ENCODE measurements around the gene CCDC148.

GRCh38 chr2:158337018-158337417 lies 119.5 kb downstream of the CCDC148 start:
- TF ChIP-seq, protein P1, sequence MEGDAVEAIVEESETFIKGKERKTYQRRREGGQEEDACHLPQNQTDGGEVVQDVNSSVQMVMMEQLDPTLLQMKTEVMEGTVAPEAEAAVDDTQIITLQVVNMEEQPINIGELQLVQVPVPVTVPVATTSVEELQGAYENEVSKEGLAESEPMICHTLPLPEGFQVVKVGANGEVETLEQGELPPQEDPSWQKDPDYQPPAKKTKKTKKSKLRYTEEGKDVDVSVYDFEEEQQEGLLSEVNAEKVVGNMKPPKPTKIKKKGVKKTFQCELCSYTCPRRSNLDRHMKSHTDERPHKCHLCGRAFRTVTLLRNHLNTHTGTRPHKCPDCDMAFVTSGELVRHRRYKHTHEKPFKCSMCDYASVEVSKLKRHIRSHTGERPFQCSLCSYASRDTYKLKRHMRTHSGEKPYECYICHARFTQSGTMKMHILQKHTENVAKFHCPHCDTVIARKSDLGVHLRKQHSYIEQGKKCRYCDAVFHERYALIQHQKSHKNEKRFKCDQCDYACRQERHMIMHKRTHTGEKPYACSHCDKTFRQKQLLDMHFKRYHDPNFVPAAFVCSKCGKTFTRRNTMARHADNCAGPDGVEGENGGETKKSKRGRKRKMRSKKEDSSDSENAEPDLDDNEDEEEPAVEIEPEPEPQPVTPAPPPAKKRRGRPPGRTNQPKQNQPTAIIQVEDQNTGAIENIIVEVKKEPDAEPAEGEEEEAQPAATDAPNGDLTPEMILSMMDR (conservative IDR thresholded peaks at IDR 0.05; ENCODE audit: low read depth, low read length): no peak
- TF ChIP-seq EZH2 (IDR thresholded peaks at IDR 0.05; ENCODE audit: low read length, unreplicated experiment): no peak

All from PC-3 (cell line).